ENCODE measurements around the gene UVRAG. TPM values are rescaled to one million over a fixed set of nuclear protein-coding genes. Genes with fewer than 3 reads are reported as not detected.

Gene UVRAG
- total and polyA plus RNA-seq, 2 of the 13 experiments (the other 11 are each of a cell fraction or from before 2014, with no cell fraction given) = 9.7 to 17.3 TPM

DNA sequence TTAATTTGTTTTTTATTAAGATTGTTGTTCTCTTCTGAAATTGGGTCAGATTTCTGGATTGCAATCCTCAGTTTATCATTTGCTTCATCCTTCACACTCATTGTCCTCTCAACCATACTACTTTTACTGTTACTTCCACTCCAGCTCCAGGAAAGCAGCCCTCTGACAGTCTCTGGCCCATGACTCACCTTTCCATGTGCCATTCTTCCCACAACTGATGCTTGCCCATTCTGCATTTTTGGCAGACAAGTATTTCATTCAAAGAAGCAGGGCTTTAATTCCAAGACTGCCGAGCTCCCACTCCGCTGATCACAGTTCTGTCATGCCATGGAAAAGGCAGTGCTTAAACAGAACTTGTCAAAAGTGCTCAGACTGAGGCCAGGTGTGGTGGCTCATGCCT lies 252.1 kb downstream of the UVRAG start:
- Histone ChIP-seq H3K9me3 (ENCODE audit: low read length) (no peaks in the 10 kb centered on the region), H3K27me3 (ENCODE audit: control insufficient read depth in 1 of 2, insufficient read depth in 2 of 2, low read length in 2 of 2) (no peaks in the 10 kb centered on the region), H3K4me1 (ENCODE audit: insufficient read depth, low read length) (no peaks in the 10 kb centered on the region), H2AFZ (ENCODE audit: low read length) (no peak overlapping the region), H3K4me3 (replicated peaks in 1 of 3; ENCODE audit: insufficient read depth in 1 of 3, low read depth in 2 of 3, low read length in 3 of 3) (no peak overlapping the region), H4K20me1 (ENCODE audit: insufficient read depth, low read length) (no peaks in the 10 kb centered on the region), H3K9ac (ENCODE audit: insufficient read depth, low read depth, low read length) (no peak overlapping the region), H3K79me2 (ENCODE audit: insufficient read depth, low read length) (no peaks in the 10 kb centered on the region), H3K27ac (ENCODE audit: extremely low read length, insufficient read depth, low read length) (no peak overlapping the region), H3K4me2 (ENCODE audit: low read depth, low read length) (no peak overlapping the region), H3K36me3 (replicated peaks in 1 of 2; ENCODE audit: control insufficient read depth in 1 of 2, insufficient read depth in 2 of 2, low read length in 2 of 2) (peaks cover 10 to 30% of the 10 kb centered on the region in 2 experiments)
- 94% methylated on average over 2 of the region's 2 CpGs for WGBS (ENCODE audit: low lambda C conversion rate)
- FAIRE-seq = no peak
- BruUV-seq (replicated peaks) = no TSS peak
- intact Hi-C loops (cut with micrococcal nuclease; ENCODE audit: unreplicated experiment) = no loop called here
- no peak for ATAC-seq
- TF ChIP-seq, protein P1, sequence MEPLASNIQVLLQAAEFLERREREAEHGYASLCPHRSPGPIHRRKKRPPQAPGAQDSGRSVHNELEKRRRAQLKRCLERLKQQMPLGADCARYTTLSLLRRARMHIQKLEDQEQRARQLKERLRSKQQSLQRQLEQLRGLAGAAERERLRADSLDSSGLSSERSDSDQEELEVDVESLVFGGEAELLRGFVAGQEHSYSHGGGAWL (CRISPR knock-in tag; IDR thresholded peaks at IDR 0.05) = no peak
- TF ChIP-seq LCORL (IDR thresholded peaks at IDR 0.05) (no peak), LCORL (CRISPR knock-in tag; IDR thresholded peaks at IDR 0.05) (no peak), ZNF207 (IDR thresholded peaks at IDR 0.05; ENCODE audit: borderline replicate concordance) (no peak)
- CTCF ChIA-PET (ENCODE audit: low intra/inter-chr PET ratio, low total read pairs) = no interaction called here
- in situ Hi-C loops (cut with HindIII; ENCODE audit: extremely low pct_ligation_motif_present, low pct_unique_long_range_greater_than_20kb) = no loop called here
- DNase-seq (ENCODE audit: low spot score) = no peak
- POLR2A ChIA-PET = no interaction called here

DNA sequence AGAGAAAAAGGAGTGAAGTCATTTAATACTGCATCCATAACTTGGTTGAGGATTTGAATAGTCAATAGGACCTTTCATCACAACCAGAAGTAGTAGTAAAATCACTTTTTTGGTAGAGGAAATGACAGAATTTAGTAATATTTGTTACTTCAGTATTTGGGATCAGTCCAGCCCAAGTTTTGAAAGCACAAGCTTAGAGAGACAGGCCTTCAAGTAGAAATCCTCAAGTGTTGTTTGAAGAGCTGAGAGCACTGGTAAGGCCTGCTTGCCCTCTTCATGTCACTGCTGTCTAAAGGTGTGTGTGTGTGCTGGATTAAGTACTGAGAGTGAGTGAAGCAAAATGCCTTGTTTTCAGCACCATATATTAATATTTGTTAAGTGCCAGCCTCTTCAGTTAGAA lies 254.0 kb downstream of the UVRAG start:
- H3K27ac ChIP-seq (ENCODE audit: extremely low read length, insufficient read depth, low read length) = no peak overlapping the region
- H3K79me2 ChIP-seq (ENCODE audit: insufficient read depth, low read length) = no peaks in the 10 kb centered on the region
- H3K27me3 ChIP-seq (ENCODE audit: control insufficient read depth in 1 of 2, insufficient read depth in 2 of 2, low read length in 2 of 2) = no peaks in the 10 kb centered on the region
- no peaks in the 10 kb centered on the region for H4K20me1 ChIP-seq (ENCODE audit: insufficient read depth, low read length)
- CTCF ChIA-PET (ENCODE audit: low intra/inter-chr PET ratio, low total read pairs) = no interaction called here
- H3K4me3 ChIP-seq (replicated peaks in 1 of 3; ENCODE audit: insufficient read depth in 1 of 3, low read depth in 2 of 3, low read length in 3 of 3) = no peak overlapping the region
- H3K9ac ChIP-seq (ENCODE audit: insufficient read depth, low read depth, low read length) = no peak overlapping the region
- in situ Hi-C loops (cut with HindIII; ENCODE audit: extremely low pct_ligation_motif_present, low pct_unique_long_range_greater_than_20kb) (no loop called here), intact Hi-C loops (cut with micrococcal nuclease; ENCODE audit: unreplicated experiment) (no loop called here)
- H3K36me3 ChIP-seq (replicated peaks in 1 of 2; ENCODE audit: control insufficient read depth in 1 of 2, insufficient read depth in 2 of 2, low read length in 2 of 2) = peaks cover 10 to 30% of the 10 kb centered on the region in 2 experiments
- FAIRE-seq (no peak), DNase-seq (ENCODE audit: low spot score) (no peak), ATAC-seq (no peak)
- POLR2A ChIA-PET = no interaction called here
- BruUV-seq (replicated peaks) = no TSS peak
- no peaks in the 10 kb centered on the region for H3K4me1 ChIP-seq (ENCODE audit: insufficient read depth, low read length)
- H2AFZ ChIP-seq (ENCODE audit: low read length) = no peak overlapping the region
- H3K9me3 ChIP-seq (ENCODE audit: low read length) = no peaks in the 10 kb centered on the region
- H3K4me2 ChIP-seq (ENCODE audit: low read depth, low read length) = no peak overlapping the region
- no peak for TF ChIP-seq MIXL1 (CRISPR knock-in tag; IDR thresholded peaks at IDR 0.05)
- TF ChIP-seq, protein P2, sequence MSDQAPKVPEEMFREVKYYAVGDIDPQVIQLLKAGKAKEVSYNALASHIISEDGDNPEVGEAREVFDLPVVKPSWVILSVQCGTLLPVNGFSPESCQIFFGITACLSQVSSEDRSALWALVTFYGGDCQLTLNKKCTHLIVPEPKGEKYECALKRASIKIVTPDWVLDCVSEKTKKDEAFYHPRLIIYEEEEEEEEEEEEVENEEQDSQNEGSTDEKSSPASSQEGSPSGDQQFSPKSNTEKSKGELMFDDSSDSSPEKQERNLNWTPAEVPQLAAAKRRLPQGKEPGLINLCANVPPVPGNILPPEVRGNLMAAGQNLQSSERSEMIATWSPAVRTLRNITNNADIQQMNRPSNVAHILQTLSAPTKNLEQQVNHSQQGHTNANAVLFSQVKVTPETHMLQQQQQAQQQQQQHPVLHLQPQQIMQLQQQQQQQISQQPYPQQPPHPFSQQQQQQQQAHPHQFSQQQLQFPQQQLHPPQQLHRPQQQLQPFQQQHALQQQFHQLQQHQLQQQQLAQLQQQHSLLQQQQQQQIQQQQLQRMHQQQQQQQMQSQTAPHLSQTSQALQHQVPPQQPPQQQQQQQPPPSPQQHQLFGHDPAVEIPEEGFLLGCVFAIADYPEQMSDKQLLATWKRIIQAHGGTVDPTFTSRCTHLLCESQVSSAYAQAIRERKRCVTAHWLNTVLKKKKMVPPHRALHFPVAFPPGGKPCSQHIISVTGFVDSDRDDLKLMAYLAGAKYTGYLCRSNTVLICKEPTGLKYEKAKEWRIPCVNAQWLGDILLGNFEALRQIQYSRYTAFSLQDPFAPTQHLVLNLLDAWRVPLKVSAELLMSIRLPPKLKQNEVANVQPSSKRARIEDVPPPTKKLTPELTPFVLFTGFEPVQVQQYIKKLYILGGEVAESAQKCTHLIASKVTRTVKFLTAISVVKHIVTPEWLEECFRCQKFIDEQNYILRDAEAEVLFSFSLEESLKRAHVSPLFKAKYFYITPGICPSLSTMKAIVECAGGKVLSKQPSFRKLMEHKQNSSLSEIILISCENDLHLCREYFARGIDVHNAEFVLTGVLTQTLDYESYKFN (CRISPR knock-in tag; conservative IDR thresholded peaks at IDR 0.05) = no peak

Data from HepG2 (cell line).